CD14-positive monocyte (primary cell): ENCODE data around the gene AARS2. TPM values are rescaled to one million over a fixed set of nuclear protein-coding genes. Genes with fewer than 3 reads are reported as not detected.

Experiments used
- DNase-seq, 3 donors: peaks; one replicate each; pipeline ENCODE4 v3.0.0-alpha.2; 2011 to 2022
- H2AFZ ChIP-seq: 2 replicates; pipeline ENCODE4 v1.6.0; 2012; ENCODE audit warnings: mild to moderate bottlenecking, low read depth, low read length, inconsistent platforms; ENCODE audit not compliant: insufficient read depth, poor library complexity, severe bottlenecking
- H3K27ac ChIP-seq, 2 donors: 1 replicate in 1 of 2; 2 replicates in 1 of 2; pipeline ENCODE4 v1.5.1; 2012 to 2013; ENCODE audit warnings: low read length in 2 of 2, control low read depth in 1 of 2, inconsistent platforms in 1 of 2, low read depth in 1 of 2, mild to moderate bottlenecking in 1 of 2
- H3K27me3 ChIP-seq, 2 donors: one replicate each; pipeline versions ENCODE4 v1.6.0 to v1.6.1; 2011 to 2013; ENCODE audit warnings: low read length in 2 of 2; ENCODE audit not compliant: control insufficient read depth in 2 of 2, insufficient read depth in 2 of 2
- H3K36me3 ChIP-seq, 2 donors: replicated peaks in 1 of 2; 1 replicate in 1 of 2; 2 replicates in 1 of 2; pipeline versions ENCODE4 v1.5.1 to v1.6.1; 2012 to 2013; ENCODE audit warnings: low read length in 2 of 2, control low read depth in 1 of 2, inconsistent platforms in 1 of 2, mild to moderate bottlenecking in 1 of 2; ENCODE audit not compliant: insufficient read depth in 2 of 2, control insufficient read depth in 1 of 2
- H3K4me1 ChIP-seq, 2 donors: 1 replicate in 1 of 2; 2 replicates in 1 of 2; pipeline versions ENCODE4 v1.5.1 to v1.6.1; 2012 to 2013; ENCODE audit warnings: low read length in 2 of 2, control low read depth in 1 of 2, inconsistent platforms in 1 of 2, mild to moderate bottlenecking in 1 of 2, moderate library complexity in 1 of 2; ENCODE audit not compliant: insufficient read depth in 2 of 2, control insufficient read depth in 1 of 2
- H3K4me2 ChIP-seq: replicated peaks from 2 replicates; pipeline ENCODE3; 2012; ENCODE audit warnings: low read length, moderate library complexity, mild to moderate bottlenecking; ENCODE audit not compliant: poor library complexity, severe bottlenecking; ENCODE audit errors: extremely low read depth
- H3K4me3 ChIP-seq, 3 experiments: fragments of 200-600 bp in 1 of 3; sonication (generic) in 1 of 3; replicated peaks in 1 of 3; 1 replicate in 2 of 3; 2 replicates in 1 of 3; pipeline ENCODE4 v1.5.1; 2011 to 2013; ENCODE audit warnings: low read length in 3 of 3, mild to moderate bottlenecking in 3 of 3, control low read depth in 2 of 3, low read depth in 2 of 3, inconsistent platforms in 1 of 3, moderate library complexity in 1 of 3
- H3K79me2 ChIP-seq: 2 replicates; pipeline ENCODE4 v1.6.0; 2012; ENCODE audit warnings: mild to moderate bottlenecking, control low read depth, inconsistent platforms, low read length, moderate library complexity; ENCODE audit not compliant: insufficient read depth
- H3K9ac ChIP-seq: 2 replicates; pipeline ENCODE4 v1.6.0; 2017; ENCODE audit warnings: low read length, mild to moderate bottlenecking; ENCODE audit not compliant: insufficient read depth, poor library complexity, severe bottlenecking
- H3K9me3 ChIP-seq, 2 donors: replicated peaks in 1 of 2; 1 replicate in 1 of 2; 2 replicates in 1 of 2; pipeline versions ENCODE4 v1.5.1 to v1.6.1; 2012 to 2013; ENCODE audit warnings: low read length in 2 of 2, control low read depth in 1 of 2; ENCODE audit not compliant: control insufficient read depth in 1 of 2, insufficient read depth in 1 of 2
- H4K20me1 ChIP-seq: 2 replicates; pipeline ENCODE4 v1.6.0; 2012; ENCODE audit warnings: mild to moderate bottlenecking, low read length, control low read depth, moderate library complexity; ENCODE audit not compliant: insufficient read depth
- H3K27ac Mint-ChIP-seq, 7 donors: one replicate each; pipeline ENCODE4 v1.8.0; 2020; ENCODE audit warnings: mild to moderate bottlenecking in 7 of 7, mixed read lengths in 7 of 7, moderate library complexity in 6 of 7, inconsistent platforms in 2 of 7
- H3K27me3 Mint-ChIP-seq, 3 donors: one replicate each; pipeline ENCODE4 v1.8.0; 2021 to 2022; ENCODE audit warnings: low read depth in 3 of 3, mild to moderate bottlenecking in 3 of 3, mixed read lengths in 3 of 3, moderate library complexity in 3 of 3, inconsistent platforms in 1 of 3
- H3K36me3 Mint-ChIP-seq, 2 donors: one replicate each; pipeline ENCODE4 v1.8.0; 2020; ENCODE audit warnings: mixed read lengths in 2 of 2, inconsistent platforms in 1 of 2, mild to moderate bottlenecking in 1 of 2
- H3K4me1 Mint-ChIP-seq: one replicate; pipeline ENCODE4 v1.8.0; 2020; ENCODE audit warnings: mild to moderate bottlenecking, mixed read lengths
- H3K4me3 Mint-ChIP-seq, 2 donors: one replicate each; pipeline ENCODE4 v1.8.0; 2020; ENCODE audit warnings: mild to moderate bottlenecking in 2 of 2, mixed read lengths in 2 of 2, moderate library complexity in 1 of 2
- H3K9me3 Mint-ChIP-seq, 7 donors: one replicate each; pipeline ENCODE4 v1.8.0; 2020 to 2022; ENCODE audit warnings: mixed read lengths in 7 of 7, mild to moderate bottlenecking in 6 of 7, moderate library complexity in 6 of 7, inconsistent platforms in 2 of 7
- WGBS: methylation state at CpG from one replicate; pipeline ENCODE4 v1.1.5; 2013; ENCODE audit warnings: missing lambda C conversion rate; ENCODE audit not compliant: insufficient coverage; 5-methylcytosine and 5-hydroxymethylcytosine counted together
- intact Hi-C, 2 donors: fragments of 100-400 bp; cut with micrococcal nuclease; formaldehyde crosslinking; loops; one replicate each; pipeline versions ENCODE4 v1.15.0 to v1.15.1; 2023
- polyA plus RNA-seq, 3 donors: library from polyadenylated mRNA; depleted of rRNA in 1 of 3; unstranded in 2 of 3; stranded (reverse) in 1 of 3; fragments of 300-500 nt in 2 of 3; fragments of >200 nt in 1 of 3; fragmentation: Illumina TruSeq in 2 of 3; gene quantifications; 1 replicate in 2 of 3; 2 replicates in 1 of 3; pipeline ENCODE4 v1.2.3, GENCODE V29; 2012 to 2021
- TF ChIP-seq, protein P1 (sequence below): fragments of 200-600 bp; IDR thresholded peaks from one replicate; pipeline ENCODE4 v1.8.0; 2022; ENCODE audit warnings: antibody characterized with exemption, mild to moderate bottlenecking

Gene AARS2
- polyA plus RNA-seq, 3 donors, result 1.8 to 4.5 (median 3.2) TPM

DNA sequence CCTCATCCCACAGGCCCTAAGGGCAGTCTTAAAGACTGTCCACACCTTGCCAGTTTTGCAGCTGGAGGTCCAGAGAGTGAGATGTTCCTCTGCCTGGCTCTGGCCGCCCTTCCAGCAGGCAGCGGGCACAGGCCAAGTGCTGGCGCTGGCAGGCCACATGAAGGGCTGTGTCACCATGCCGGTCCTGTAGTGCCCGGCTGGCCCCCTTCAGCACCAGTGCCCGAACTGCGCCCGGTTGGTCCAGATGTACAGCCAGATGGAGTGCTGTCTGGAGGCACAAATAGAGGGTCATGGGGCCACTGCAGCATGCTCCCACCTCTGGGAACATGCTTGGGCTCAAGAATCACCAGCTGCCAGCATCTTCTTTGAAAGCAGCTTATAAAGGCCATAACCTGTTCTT lies 51.6 kb downstream of the AARS2 start:
- peaks cover 70% of the 10 kb centered on the region for H3K4me1 Mint-ChIP-seq
- TF ChIP-seq, protein P1, sequence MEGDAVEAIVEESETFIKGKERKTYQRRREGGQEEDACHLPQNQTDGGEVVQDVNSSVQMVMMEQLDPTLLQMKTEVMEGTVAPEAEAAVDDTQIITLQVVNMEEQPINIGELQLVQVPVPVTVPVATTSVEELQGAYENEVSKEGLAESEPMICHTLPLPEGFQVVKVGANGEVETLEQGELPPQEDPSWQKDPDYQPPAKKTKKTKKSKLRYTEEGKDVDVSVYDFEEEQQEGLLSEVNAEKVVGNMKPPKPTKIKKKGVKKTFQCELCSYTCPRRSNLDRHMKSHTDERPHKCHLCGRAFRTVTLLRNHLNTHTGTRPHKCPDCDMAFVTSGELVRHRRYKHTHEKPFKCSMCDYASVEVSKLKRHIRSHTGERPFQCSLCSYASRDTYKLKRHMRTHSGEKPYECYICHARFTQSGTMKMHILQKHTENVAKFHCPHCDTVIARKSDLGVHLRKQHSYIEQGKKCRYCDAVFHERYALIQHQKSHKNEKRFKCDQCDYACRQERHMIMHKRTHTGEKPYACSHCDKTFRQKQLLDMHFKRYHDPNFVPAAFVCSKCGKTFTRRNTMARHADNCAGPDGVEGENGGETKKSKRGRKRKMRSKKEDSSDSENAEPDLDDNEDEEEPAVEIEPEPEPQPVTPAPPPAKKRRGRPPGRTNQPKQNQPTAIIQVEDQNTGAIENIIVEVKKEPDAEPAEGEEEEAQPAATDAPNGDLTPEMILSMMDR, result no peak
- H3K4me3 ChIP-seq, result peak overlapping the region in 1 of 3 experiments; percentile 99
- peaks cover 50 to 76% of the 10 kb centered on the region in 2 donors for H3K4me1 ChIP-seq
- peaks cover 44 to 48% of the 10 kb centered on the region in 2 donors for H3K36me3 ChIP-seq
- H3K27me3 Mint-ChIP-seq, result peaks cover 0 to 5% (median under 1%) of the 10 kb centered on the region in 3 donors
- peaks cover 57% of the 10 kb centered on the region for H3K79me2 ChIP-seq
- intact Hi-C loops, result loop anchor here in 1 of 2 donors (10.0 kb wide), 1 partner anchor 467 kb away; no protein-coding TSS in a partner anchor
- H3K36me3 Mint-ChIP-seq, result peaks cover 44 to 57% of the 10 kb centered on the region in 2 donors
- no peak overlapping the region for H2AFZ ChIP-seq
- peak overlapping the region in 1 of 7 donors; percentile 51 for H3K27ac Mint-ChIP-seq
- no peaks in the 10 kb centered on the region for H3K9me3 ChIP-seq
- no peak overlapping the region for H3K9ac ChIP-seq
- over 99% methylated on average over 8 of the region's 8 CpGs for WGBS
- DNase-seq, result no peak
- H3K9me3 Mint-ChIP-seq, result no peaks in the 10 kb centered on the region
- H3K27ac ChIP-seq, result no peak overlapping the region
- H3K4me2 ChIP-seq, result peak overlapping the region; percentile 98
- H3K4me3 Mint-ChIP-seq, result no peak overlapping the region
- H3K27me3 ChIP-seq, result no peaks in the 10 kb centered on the region
- H4K20me1 ChIP-seq, result peaks cover 84% of the 10 kb centered on the region

DNA sequence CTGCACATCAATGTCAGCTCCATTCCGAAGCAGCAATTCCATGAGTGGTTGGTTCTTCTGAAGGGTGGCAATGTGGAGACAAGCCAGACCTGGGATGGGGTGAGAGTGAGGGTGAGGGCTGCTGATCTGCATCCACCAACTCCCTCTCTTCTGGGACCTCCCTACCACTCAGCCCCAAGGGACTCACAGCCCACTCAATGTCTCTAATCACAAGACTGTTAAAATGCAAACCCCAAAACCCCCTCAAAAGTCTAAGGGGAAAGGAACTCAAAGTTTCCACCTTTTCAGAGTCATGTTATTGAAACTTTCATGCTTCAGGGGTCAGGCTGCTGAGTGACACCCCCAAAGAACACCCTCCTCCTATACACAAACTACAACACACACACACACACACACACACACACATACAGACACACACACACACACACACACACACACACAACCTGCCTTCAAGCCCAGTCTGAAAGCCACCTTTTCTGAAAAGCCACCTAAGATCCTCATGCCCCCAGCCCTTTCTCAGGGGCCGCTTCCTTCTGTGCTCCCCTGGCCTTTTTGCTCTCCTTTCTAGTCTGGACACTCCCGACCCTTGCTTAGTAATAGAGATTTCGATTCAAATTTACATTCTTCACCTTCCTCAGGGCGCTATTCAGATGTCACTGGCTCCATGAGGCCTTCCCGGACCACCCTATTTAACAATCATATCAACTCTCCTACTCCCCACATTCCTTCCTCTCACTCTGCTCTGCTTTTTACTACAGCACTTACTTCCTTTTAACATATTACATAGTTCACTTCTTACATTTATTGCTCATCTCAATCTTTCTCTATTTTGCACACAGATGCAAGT lies 52.5 kb downstream of the AARS2 start:
- no peaks in the 10 kb centered on the region for H3K9me3 ChIP-seq
- H3K4me2 ChIP-seq, result no peak overlapping the region
- H3K79me2 ChIP-seq, result peaks cover 57% of the 10 kb centered on the region

More for the DNA sequence above, 52.5 kb downstream of the AARS2 start:
- H3K4me1 ChIP-seq, result peaks cover 49 to 77% of the 10 kb centered on the region in 2 donors
- no peak overlapping the region for H3K4me3 ChIP-seq
- H3K27me3 ChIP-seq, result no peaks in the 10 kb centered on the region
- peaks cover 93% of the 10 kb centered on the region for H4K20me1 ChIP-seq
- Mint-ChIP-seq H3K9me3 (no peaks in the 10 kb centered on the region), H3K27me3 (peaks cover 0 to 9% (median 2%) of the 10 kb centered on the region in 3 donors), H3K36me3 (peaks cover 45 to 57% of the 10 kb centered on the region in 2 donors), H3K4me1 (peaks cover 72% of the 10 kb centered on the region), H3K27ac (peak overlapping the region in 3 of 7 donors; percentile 52 to 80 (median 64)), H3K4me3 (no peak overlapping the region)
- H3K9ac ChIP-seq, result no peak overlapping the region
- H3K27ac ChIP-seq, result no peak overlapping the region
- no peak for DNase-seq
- peaks cover 44 to 53% of the 10 kb centered on the region in 2 donors for H3K36me3 ChIP-seq
- TF ChIP-seq, protein P1, result no peak
- intact Hi-C loops, result loop anchor here in 1 of 2 donors (10.0 kb wide), 1 partner anchor 466 kb away; no protein-coding TSS in a partner anchor
- no peak overlapping the region for H2AFZ ChIP-seq
- 93% methylated on average over 4 of the region's 6 CpGs for WGBS
